ENCODE data around the gene MSI2.

MSI2 gene

DNA sequence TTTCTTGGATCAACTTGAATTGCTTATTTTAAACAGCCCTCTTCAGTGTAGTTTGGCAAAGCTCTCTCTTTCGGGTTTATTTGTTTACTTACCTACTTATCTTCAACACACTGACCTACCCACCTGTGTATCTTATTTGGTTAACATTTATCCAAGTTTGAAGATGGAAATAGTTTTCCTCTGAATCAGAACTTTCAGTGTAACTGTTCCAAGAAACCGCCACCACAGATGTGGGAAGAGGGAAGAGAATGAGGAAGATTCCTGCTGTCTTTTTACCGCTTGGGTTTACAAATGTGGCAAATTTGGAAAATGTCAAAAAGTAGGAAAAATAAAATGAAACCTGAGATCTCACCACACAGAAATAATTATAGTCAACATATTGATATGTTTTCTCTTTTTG is 115.8 kb downstream of the MSI2 start:
- no peak for DNase-seq

DNA sequence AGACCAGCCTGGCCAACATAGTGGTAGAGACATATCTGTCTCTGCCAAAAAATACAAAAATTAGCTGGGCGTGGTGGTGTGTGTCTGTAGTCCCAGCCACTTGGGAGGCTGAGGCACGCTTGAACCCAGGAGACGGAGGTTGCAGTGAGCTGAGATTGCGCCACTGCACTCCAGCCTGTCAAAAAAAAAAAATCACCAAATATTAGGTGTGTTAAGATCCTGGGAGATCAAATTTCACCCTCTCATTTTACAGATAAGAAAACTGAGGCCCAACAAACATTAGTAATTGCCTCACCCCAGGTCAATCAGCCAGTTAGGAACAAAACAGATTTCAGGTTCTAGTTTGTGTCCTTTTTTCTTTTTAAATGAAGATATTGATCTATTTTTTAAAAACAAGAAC is 116.7 kb downstream of the MSI2 start:
- DNase-seq, result no peak

DNA sequence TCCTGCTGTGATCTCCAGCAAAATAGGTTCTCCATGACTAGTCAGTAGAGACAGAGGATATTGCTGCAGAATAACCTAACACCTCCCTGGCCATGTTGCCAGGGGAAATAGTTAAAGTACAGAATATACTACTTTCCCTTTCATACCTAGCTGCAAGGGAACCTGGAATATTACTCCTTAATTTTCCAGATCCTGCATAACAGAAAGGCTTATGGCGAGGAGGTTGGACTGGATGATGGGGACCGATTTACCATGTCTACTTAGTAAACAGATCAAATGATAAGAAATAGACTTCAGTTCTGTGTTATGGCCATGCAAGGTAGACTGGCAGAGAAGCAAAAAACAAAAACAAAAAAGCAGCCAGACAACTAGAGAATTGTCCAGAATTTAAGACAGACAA is 117.4 kb downstream of the MSI2 start:
- no peak for DNase-seq

DNA sequence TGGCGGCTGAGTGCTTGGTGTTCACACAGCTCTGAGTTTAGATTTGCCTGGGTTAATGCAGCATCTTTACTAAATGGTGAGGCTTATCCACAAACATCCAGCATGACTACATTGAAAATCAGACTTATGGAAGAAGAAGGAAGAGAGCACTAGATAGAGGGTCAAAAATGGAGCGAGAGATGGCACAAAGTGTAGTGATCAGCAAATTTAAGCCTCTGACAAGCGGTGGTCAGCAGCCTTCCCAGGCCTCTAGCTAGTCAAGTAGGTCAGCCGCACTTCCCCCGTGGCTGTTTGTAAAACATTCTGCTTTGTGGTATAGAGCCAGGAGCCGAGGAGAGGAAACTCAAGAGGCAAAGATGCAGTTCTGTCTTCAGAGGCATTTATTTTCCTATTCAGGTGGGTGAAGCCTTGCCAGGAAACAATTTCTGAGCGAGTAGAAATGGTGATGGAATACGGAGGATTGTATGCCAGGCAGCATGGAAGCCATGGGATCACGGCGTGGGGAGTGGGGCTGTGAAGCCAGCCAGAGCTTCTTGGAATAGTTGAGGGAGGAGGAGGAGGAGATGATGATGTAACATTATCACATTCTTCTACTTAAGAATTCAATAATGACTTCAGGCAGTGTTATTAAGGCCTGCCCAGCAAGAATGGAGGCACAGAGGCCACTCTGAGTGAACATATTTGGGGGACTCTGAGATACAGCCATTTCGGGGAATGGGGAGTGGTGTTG is 118.9 kb downstream of the MSI2 start:
- DNase-seq, result no peak

GRCh38 chr17:57375770-57376225 is 119.5 kb downstream of the MSI2 start:
- no peak for DNase-seq

DNA sequence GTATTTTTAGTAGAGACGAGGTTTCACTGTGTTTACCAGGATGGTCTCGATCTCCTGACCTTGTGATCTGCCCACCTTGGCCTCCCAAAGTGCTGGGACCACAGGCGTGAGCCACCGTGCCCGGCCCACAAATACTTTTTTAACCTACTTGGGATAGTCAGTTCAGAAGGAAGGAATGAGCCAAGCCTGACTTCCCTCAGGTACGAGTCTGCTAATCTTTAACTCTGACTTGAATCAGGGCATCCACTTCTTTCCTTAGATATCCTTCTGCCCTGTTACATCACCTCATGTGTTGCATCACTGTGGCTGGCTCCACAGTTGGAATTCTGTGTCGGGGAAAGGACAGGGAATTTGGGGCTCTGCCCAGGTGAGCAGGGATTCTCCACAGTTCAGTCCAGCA is 120.8 kb downstream of the MSI2 start:
- DNase-seq, result no peak

DNA sequence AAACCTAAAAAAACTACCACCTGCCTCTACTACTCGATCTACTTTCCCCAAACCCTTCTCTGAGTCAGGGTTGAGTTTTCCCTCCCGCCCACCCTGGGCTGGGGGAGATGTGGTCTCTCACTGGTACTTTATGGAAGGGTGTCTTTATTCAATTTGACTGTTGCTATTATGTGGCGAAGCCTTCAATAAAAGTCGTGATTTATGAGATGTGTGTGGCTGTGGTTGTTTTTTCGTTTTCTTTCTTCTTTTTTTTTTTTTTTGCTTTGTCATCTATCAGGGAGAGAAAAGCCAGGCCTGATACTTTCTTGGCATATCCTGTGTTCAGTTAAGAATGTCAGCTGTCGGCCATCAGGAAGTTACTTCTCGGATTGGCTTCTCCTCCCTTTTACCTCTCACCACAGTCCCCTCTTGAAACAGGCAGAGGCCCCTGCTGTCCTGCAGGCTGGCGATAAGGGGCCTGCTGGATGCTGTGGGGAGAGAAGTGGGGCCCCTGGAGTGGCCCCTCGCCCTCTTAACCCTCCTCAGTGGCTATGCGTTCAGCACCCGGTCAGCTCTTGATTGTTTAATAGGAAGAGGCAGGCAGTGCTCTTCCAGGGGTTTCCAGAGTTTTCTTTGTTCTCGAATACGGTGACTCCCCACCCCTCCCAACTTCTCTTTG is 123.0 kb downstream of the MSI2 start:
- no peak for DNase-seq

- no peak for DNase-seq
Observed at GRCh38 chr17:57379895-57380434, 123.6 kb downstream of the MSI2 start.

GRCh38 chr17:57381498-57381897 is 125.2 kb downstream of the MSI2 start:
- DNase-seq, result no peak

DNA sequence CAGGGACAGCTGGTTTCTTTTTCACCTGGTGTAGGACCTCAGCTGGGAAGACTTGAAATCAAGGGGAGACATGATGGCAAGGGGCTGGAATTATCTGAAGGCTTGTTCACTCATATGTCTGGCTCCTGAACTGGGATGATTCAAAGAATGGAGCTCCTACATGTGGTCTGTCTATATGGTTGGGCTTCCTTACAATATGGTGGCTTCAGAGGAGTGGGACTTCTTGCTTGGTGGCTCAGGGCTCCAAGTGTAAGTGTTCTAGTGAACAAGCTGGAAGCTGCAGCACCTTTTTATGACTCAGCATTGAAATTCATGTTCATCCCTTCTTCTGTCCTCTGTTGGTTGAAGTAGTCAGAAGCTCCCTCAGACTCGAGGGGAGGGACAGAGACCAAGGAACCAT is 127.9 kb downstream of the MSI2 start:
- DNase-seq, result no peak

DNA sequence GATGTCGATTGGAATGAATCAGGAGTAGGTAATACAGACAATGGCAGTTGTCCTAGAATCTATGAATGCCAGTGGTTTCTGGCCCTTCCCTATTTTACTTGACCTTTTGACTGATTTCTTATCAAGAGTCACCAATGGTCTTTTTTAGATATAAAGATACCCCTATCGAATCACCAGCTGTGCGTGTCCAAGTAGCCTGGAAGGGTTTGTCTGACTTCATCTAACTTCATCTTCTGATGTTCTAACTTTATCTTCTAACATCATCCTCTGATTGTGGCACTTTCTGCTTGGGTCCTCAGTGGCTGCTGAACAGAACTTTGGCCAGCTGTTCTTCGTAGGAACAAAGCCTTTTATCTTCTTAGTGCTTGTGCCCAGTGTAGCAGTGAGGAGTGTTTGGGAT is 129.7 kb downstream of the MSI2 start:
- no peak for DNase-seq

DNA sequence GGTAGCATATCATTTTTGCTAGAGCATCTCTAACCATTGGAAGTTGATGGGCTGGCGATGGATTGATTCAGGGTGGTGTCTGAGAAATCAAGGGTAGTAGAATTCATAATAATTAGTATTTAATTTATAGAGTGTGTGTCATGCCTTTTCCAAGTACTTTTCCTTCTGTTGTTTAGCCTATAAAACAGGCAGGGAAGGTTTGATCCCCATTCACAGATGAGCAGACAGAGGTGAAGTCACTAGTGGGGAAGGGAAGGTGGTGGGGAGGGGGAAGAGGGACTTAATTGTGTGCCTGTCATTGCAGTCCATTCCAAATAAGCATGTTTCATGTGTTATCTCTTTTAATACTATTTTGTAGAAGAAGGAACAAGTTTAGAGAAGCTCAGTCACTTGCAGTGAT is 131.3 kb downstream of the MSI2 start:
- DNase-seq, result no peak

GRCh38 chr17:57388131-57388725 is 131.9 kb downstream of the MSI2 start:
- no peak for DNase-seq

DNA sequence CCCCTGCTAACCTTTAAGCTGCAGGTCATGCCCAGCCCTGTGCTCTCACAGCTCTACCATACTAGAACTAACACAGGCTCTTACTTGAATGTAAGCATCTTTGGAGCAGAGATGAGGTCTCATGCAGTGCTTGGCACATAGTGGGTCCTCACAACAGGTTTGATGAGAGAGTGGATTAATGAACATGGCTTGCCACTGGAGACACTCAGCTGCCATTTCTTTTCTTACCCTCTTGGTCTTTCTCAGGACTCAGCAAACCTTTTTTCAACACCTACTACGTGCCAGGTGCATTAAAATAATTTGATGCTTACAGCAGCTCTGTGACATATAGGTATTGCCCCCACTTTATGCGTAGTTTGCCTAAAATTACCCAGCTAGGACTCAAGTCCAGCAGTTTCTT is 133.2 kb downstream of the MSI2 start:
- DNase-seq, result no peak

GRCh38 chr17:57391076-57391825 is 134.9 kb downstream of the MSI2 start:
- DNase-seq, result peak; percentile 49

- DNase-seq, result no peak
Observed at GRCh38 chr17:57391857-57392471, 135.6 kb downstream of the MSI2 start.

DNA sequence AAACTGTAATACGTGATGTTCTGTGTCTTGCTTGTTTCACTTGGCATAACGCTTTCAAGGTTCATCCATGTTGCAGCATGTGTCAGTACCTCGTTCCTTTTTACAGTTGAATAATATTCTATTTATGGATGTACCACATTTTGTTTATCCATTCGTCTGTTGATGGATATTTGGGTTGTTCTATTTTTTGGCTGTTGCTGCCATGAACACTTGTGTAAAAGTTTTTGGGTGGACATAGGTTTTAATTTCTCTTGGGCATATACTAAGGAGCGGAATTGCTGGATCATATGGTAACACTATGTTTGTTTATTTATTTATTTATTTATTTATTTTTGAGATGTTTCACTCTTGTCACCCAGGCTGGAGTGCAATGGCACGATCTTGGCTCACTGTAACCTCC is 137.0 kb downstream of the MSI2 start:
- no peak for DNase-seq

DNA sequence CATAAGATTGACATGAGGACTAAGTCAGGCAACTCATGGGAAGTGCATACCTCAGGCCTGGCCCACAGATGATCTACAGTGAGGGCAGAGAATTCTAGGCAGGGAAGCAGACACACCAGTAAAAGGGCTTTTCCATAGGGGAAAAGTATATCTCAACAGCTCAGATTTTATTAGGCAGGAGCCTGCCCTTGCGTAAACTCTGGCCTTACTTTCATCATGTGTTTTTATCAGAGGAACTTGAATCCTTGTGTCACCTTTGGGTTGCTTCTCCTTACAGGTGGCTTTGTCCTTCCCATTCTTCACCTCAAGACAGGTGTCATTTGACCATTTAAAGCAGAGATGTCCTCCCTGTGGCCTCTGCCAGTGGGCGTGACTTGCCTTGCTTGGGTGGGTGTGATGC is 138.1 kb downstream of the MSI2 start:
- DNase-seq, result no peak

- no peak for DNase-seq
Observed at GRCh38 chr17:57395721-57396321, 139.5 kb downstream of the MSI2 start.

GRCh38 chr17:57396511-57396921 is 140.2 kb downstream of the MSI2 start:
- DNase-seq, result peak; percentile 84

DNA sequence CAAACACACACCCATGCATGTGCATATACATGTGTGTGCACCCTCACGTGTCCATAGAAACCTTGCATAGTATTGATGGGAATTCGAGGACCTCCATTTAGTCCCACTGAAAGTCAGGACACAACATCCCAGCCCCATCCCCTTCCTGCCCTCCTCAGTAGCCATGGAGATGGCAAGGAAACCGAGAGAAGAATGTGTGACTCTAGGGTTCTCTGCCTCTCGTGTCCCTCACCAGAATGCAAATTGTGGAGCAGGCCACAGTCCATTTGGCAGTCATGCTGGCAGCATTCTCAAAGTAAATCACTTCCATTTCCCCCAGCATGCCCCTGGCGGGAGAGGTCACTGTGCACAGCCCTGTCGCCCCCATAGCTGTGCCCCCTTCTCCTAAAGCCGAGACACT is 141.1 kb downstream of the MSI2 start:
- no peak for DNase-seq

- DNase-seq, result no peak
Observed at GRCh38 chr17:57399690-57400089, 143.4 kb downstream of the MSI2 start.

All from NCI-H1092 treated with DMSO at 0.1 percent for 48 hours (cell line).